Central memory CD8-positive, alpha-beta T cell (primary cell): Measurements from ENCODE around the gene HINFP.
A peak's percentile ranks its signal among the peaks of the same experiment; 100 is the strongest.
"Not testable (repeated sequence)": the region's sequence is repeated elsewhere in the genome, so short reads cannot be mapped to it uniquely, and the experiment has no call there.

Source experiments
- ATAC-seq: fragments of 150-1000 bp; cut with Tn5 transposase; replicated peaks from 2 replicates; pipeline ENCODE4 v1.10.0; 2022; ENCODE audit warnings: mild to moderate bottlenecking, moderate FRiP score, moderate number of reproducible peaks; ENCODE audit not compliant: poor library complexity, severe bottlenecking; ENCODE audit errors: extremely low read depth
- DNase-seq, 2 donors: peaks; one replicate each; pipeline ENCODE4 v3.0.0; 2021; ENCODE audit warnings: low spot score in 2 of 2
- H3K27ac Mint-ChIP-seq: one replicate; pipeline ENCODE4 v1.8.0; 2022; ENCODE audit warnings: low read depth, mild to moderate bottlenecking, moderate library complexity, mixed read lengths
- H3K27me3 Mint-ChIP-seq: one replicate; pipeline ENCODE4 v1.8.0; 2022; ENCODE audit warnings: mixed read lengths
- H3K36me3 Mint-ChIP-seq: one replicate; pipeline ENCODE4 v1.8.0; 2022; ENCODE audit warnings: mild to moderate bottlenecking, moderate library complexity, mixed read lengths; ENCODE audit not compliant: insufficient read depth
- H3K4me1 Mint-ChIP-seq: one replicate; pipeline ENCODE4 v1.8.0; 2022; ENCODE audit warnings: mixed read lengths
- H3K4me3 Mint-ChIP-seq: one replicate; pipeline ENCODE4 v1.8.0; 2022; ENCODE audit warnings: mild to moderate bottlenecking, moderate library complexity, mixed read lengths
- H3K9me3 Mint-ChIP-seq: one replicate; pipeline ENCODE4 v1.8.0; 2022; ENCODE audit warnings: mixed read lengths

The HINFP gene

GRCh38 chr11:119091966-119092879 is 29.2 kb upstream of the HINFP start:
- Mint-ChIP-seq H3K4me1 (peaks cover 37% of the 10 kb centered on the region), H3K36me3 (peaks cover 26% of the 10 kb centered on the region), H3K27me3 (no peaks in the 10 kb centered on the region), H3K4me3 (peak overlapping the region; percentile 93), H3K27ac (no peak overlapping the region), H3K9me3 (no peaks in the 10 kb centered on the region)
- DNase-seq (no peak), ATAC-seq (no peak)

GRCh38 chr11:119092880-119093842 is 28.2 kb upstream of the HINFP start:
- Mint-ChIP-seq H3K27ac (peak overlapping the region; percentile 96), H3K4me1 (peaks cover 37% of the 10 kb centered on the region), H3K9me3 (no peaks in the 10 kb centered on the region), H3K27me3 (no peaks in the 10 kb centered on the region), H3K4me3 (peak overlapping the region; percentile 93), H3K36me3 (peaks cover 28% of the 10 kb centered on the region)
- DNase-seq = no peak
- no peak for ATAC-seq

GRCh38 chr11:119093942-119094815 is 27.2 kb upstream of the HINFP start:
- Mint-ChIP-seq H3K36me3 (peaks cover 31% of the 10 kb centered on the region), H3K9me3 (no peaks in the 10 kb centered on the region), H3K4me1 (peaks cover 43% of the 10 kb centered on the region), H3K27ac (peak overlapping the region; percentile 96), H3K4me3 (peak overlapping the region; percentile 93), H3K27me3 (no peaks in the 10 kb centered on the region)
- ATAC-seq (peak; percentile 3), DNase-seq (no peak)

GRCh38 chr11:119094816-119095065 is 26.6 kb upstream of the HINFP start:
- ATAC-seq = peak; percentile 25
- Mint-ChIP-seq H3K27me3 (no peaks in the 10 kb centered on the region), H3K9me3 (no peaks in the 10 kb centered on the region), H3K4me3 (peak overlapping the region; percentile 93), H3K36me3 (peaks cover 29% of the 10 kb centered on the region), H3K27ac (peak overlapping the region; percentile 96), H3K4me1 (peaks cover 43% of the 10 kb centered on the region)
- no peak for DNase-seq

- Mint-ChIP-seq H3K27ac (peak overlapping the region; percentile 96), H3K9me3 (no peaks in the 10 kb centered on the region), H3K27me3 (no peaks in the 10 kb centered on the region), H3K36me3 (peaks cover 29% of the 10 kb centered on the region), H3K4me3 (peak overlapping the region; percentile 93), H3K4me1 (peaks cover 47% of the 10 kb centered on the region)
- peak; percentile 99 to 100 for DNase-seq
- ATAC-seq = peak; percentile 90
Observed at GRCh38 chr11:119095066-119095880, 26.1 kb upstream of the HINFP start.

GRCh38 chr11:119099711-119100110 is 21.7 kb upstream of the HINFP start:
- H3K9me3 Mint-ChIP-seq = no peaks in the 10 kb centered on the region
- peaks cover 30% of the 10 kb centered on the region for H3K36me3 Mint-ChIP-seq
- no peak overlapping the region for H3K27ac Mint-ChIP-seq
- ATAC-seq (no peak), DNase-seq (no peak)
- H3K27me3 Mint-ChIP-seq = no peaks in the 10 kb centered on the region
- peak overlapping the region; percentile 89 for H3K4me3 Mint-ChIP-seq
- peaks cover 36% of the 10 kb centered on the region for H3K4me1 Mint-ChIP-seq

- DNase-seq (no peak), ATAC-seq (no peak)
- H3K36me3 Mint-ChIP-seq = peaks cover 23% of the 10 kb centered on the region
- H3K9me3 Mint-ChIP-seq = no peaks in the 10 kb centered on the region
- H3K4me1 Mint-ChIP-seq = peaks cover 31% of the 10 kb centered on the region
- peak overlapping the region; percentile 8 for H3K27ac Mint-ChIP-seq
- H3K27me3 Mint-ChIP-seq = no peaks in the 10 kb centered on the region
- peak overlapping the region; percentile 89 for H3K4me3 Mint-ChIP-seq
Observed at GRCh38 chr11:119100246-119100970, 21.0 kb upstream of the HINFP start.

GRCh38 chr11:119100994-119101758 is 20.2 kb upstream of the HINFP start:
- H3K9me3 Mint-ChIP-seq = no peaks in the 10 kb centered on the region
- peak overlapping the region; percentile 89 for H3K4me3 Mint-ChIP-seq
- DNase-seq (no peak), ATAC-seq (peak; percentile 2)
- peaks cover 28% of the 10 kb centered on the region for H3K4me1 Mint-ChIP-seq
- H3K36me3 Mint-ChIP-seq = peaks cover 17% of the 10 kb centered on the region
- H3K27me3 Mint-ChIP-seq = no peaks in the 10 kb centered on the region
- H3K27ac Mint-ChIP-seq = peak overlapping the region; percentile 94

GRCh38 chr11:119101759-119102423 is 19.5 kb upstream of the HINFP start, which contains the start of gene DPAGT1:
TSS of gene DPAGT1 (minus strand) at chr11:119101853. CDS start at chr11:119101655, 198 bp downstream.
- ATAC-seq (peak; percentile 91), DNase-seq (peak; percentile 68 to 76)
- Mint-ChIP-seq H3K4me1 (peaks cover 30% of the 10 kb centered on the region), H3K4me3 (peak within 1 kb of the TSS; percentile 89), H3K9me3 (no peaks in the 10 kb centered on the region), H3K27ac (peak within 1 kb of the TSS; percentile 94), H3K36me3 (peaks cover 18% of the 10 kb centered on the region), H3K27me3 (no peaks in the 10 kb centered on the region)

GRCh38 chr11:119103161-119103664 is 18.2 kb upstream of the HINFP start:
- peaks cover 35% of the 10 kb centered on the region for H3K4me1 Mint-ChIP-seq
- DNase-seq, H3K27me3 Mint-ChIP-seq, H3K27ac Mint-ChIP-seq, H3K9me3 Mint-ChIP-seq, ATAC-seq: not testable (repeated sequence)
- H3K4me3 Mint-ChIP-seq = peak overlapping the region; percentile 89
- H3K36me3 Mint-ChIP-seq = peaks cover 18% of the 10 kb centered on the region
